Neural cell (in vitro differentiated cells): ENCODE results near the gene LIG1. TPM values are rescaled to one million over a fixed set of nuclear protein-coding genes. Genes with fewer than 3 reads are reported as not detected.

Experiments used
- H2AFZ ChIP-seq: fragments of 200-600, 300-800 bp; sonication (generic), shearing (Covaris generic); 2 replicates; pipeline ENCODE4 v1.6.0; 2014; ENCODE audit warnings: low read depth, mild to moderate bottlenecking, antibody characterized with exemption, low read length, moderate library complexity
- H3F3A ChIP-seq: fragments of 200-600 bp; shearing (Covaris generic); 2 replicates; pipeline ENCODE4 v1.6.1; 2016; ENCODE audit warnings: mild to moderate bottlenecking, moderate library complexity, mixed read lengths, antibody characterized with exemption, low read length; ENCODE audit not compliant: insufficient read depth, poor library complexity, severe bottlenecking
- H3K27ac ChIP-seq: fragments of 200-600, 300-800 bp; sonication (generic), shearing (Covaris generic); 2 replicates; pipeline ENCODE4 v1.5.1; 2014; ENCODE audit warnings: mild to moderate bottlenecking, low read length, moderate library complexity
- H3K27me3 ChIP-seq: fragments of 300-800, 200-600 bp; sonication (generic), shearing (Covaris generic); 2 replicates; pipeline ENCODE4 v1.6.0; 2014; ENCODE audit warnings: mild to moderate bottlenecking, low read depth, low read length, moderate library complexity; ENCODE audit not compliant: insufficient read depth
- H3K36me3 ChIP-seq: fragments of 300-800, 200-600 bp; sonication (generic), shearing (Covaris generic); 2 replicates; pipeline ENCODE4 v1.5.1; 2014; ENCODE audit warnings: mild to moderate bottlenecking, antibody characterized with exemption, low read length, moderate library complexity; ENCODE audit not compliant: insufficient read depth
- H3K4me2 ChIP-seq: fragments of 300-800, 200-600 bp; sonication (generic), shearing (Covaris generic); 2 replicates; pipeline ENCODE4 v1.6.0; 2014; ENCODE audit warnings: mild to moderate bottlenecking, low read length
- H3K4me3 ChIP-seq: fragments of 300-800, 200-600 bp; sonication (generic), shearing (Covaris generic); 2 replicates; pipeline ENCODE4 v1.5.1; 2014; ENCODE audit warnings: mild to moderate bottlenecking, low read length, moderate library complexity
- H3K79me2 ChIP-seq: fragments of 200-600 bp; shearing (Covaris generic); replicated peaks from 2 replicates; pipeline ENCODE4 v1.6.0; 2014; ENCODE audit warnings: mild to moderate bottlenecking, low read length, moderate library complexity; ENCODE audit not compliant: insufficient read depth
- H3K9ac ChIP-seq: fragments of 300-800, 200-600 bp; sonication (generic), shearing (Covaris generic); 2 replicates; pipeline ENCODE4 v1.6.1; 2016; ENCODE audit warnings: mild to moderate bottlenecking, low read length, mixed read lengths
- H3K9me2 ChIP-seq: fragments of 200-600 bp; shearing (Covaris generic); 2 replicates; pipeline ENCODE4 v1.6.1; 2016; ENCODE audit warnings: mild to moderate bottlenecking, low read length, mixed read lengths; ENCODE audit not compliant: insufficient read depth
- H3K9me3 ChIP-seq: fragments of 200-600, 300-800 bp; sonication (generic), shearing (Covaris generic); 2 replicates; pipeline ENCODE4 v1.6.1; 2016; ENCODE audit warnings: mild to moderate bottlenecking, mixed run types, low read length, moderate library complexity, mixed read lengths
- H4K20me1 ChIP-seq: fragments of 200-600 bp; shearing (Covaris generic); 2 replicates; pipeline ENCODE4 v1.6.1; 2016; ENCODE audit warnings: mild to moderate bottlenecking, mixed run types; ENCODE audit not compliant: insufficient read depth
- CTCF ChIP-seq: fragments of 450-650 bp; IDR thresholded peaks from 2 replicates; pipeline ENCODE4 v1.5.1; 2014; ENCODE audit warnings: antibody characterized with exemption, mild to moderate bottlenecking, moderate library complexity; ENCODE audit not compliant: poor library complexity, severe bottlenecking
- EP300 ChIP-seq: fragments of 450-650 bp; conservative IDR thresholded peaks from 2 replicates; pipeline ENCODE4 v1.6.1; 2014; ENCODE audit warnings: antibody characterized with exemption, mild to moderate bottlenecking, moderate library complexity; ENCODE audit not compliant: poor library complexity, severe bottlenecking
- EZH2 ChIP-seq: fragments of 200-600, 300-800 bp; shearing (Covaris generic), sonication (generic); IDR thresholded peaks from 2 replicates; pipeline ENCODE4 v1.6.1; 2014; ENCODE audit warnings: antibody characterized with exemption, low read length, borderline replicate concordance, mild to moderate bottlenecking; ENCODE audit not compliant: insufficient read depth, poor library complexity, severe bottlenecking
- MXI1 ChIP-seq: fragments of 450-650 bp; conservative IDR thresholded peaks from 2 replicates; pipeline ENCODE4 v1.6.1; 2014; ENCODE audit warnings: antibody characterized with exemption, mild to moderate bottlenecking; ENCODE audit not compliant: poor library complexity, severe bottlenecking
- POLR2AphosphoS5 ChIP-seq: IDR thresholded peaks from 2 replicates; pipeline ENCODE4 v1.6.1; 2012
- RAD21 ChIP-seq: fragments of 450-650 bp; conservative IDR thresholded peaks from 2 replicates; pipeline ENCODE4 v1.6.1; 2014; ENCODE audit warnings: antibody characterized with exemption, mild to moderate bottlenecking, moderate library complexity
- REST ChIP-seq: IDR thresholded peaks from 2 replicates; pipeline ENCODE4 v1.6.1; 2012; ENCODE audit warnings: borderline replicate concordance
- SMC3 ChIP-seq: fragments of 450-650 bp; conservative IDR thresholded peaks from 2 replicates; pipeline ENCODE4 v1.6.1; 2014; ENCODE audit warnings: antibody characterized with exemption, mild to moderate bottlenecking, moderate library complexity; ENCODE audit not compliant: poor library complexity
- TAF1 ChIP-seq: IDR thresholded peaks from 2 replicates; pipeline ENCODE4 v1.6.1; 2012; ENCODE audit warnings: low read depth
- polyA plus RNA-seq: library from polyadenylated mRNA; depleted of rRNA; stranded (reverse); fragments of >200 nt; gene quantifications from 2 replicates; pipeline ENCODE4 v1.2.3, GENCODE V29; 2014

The LIG1 gene
- polyA plus RNA-seq, 1 donor from 2014 or later: 33.9 TPM

- Histone ChIP-seq H3K9ac (no peak overlapping the region), H3K36me3 (no peaks in the 10 kb centered on the region), H3K27ac (no peak overlapping the region), H3K4me3 (no peak overlapping the region), H4K20me1 (no peaks in the 10 kb centered on the region), H2AFZ (no peak overlapping the region), H3K79me2 (no peaks in the 10 kb centered on the region), H3K9me2 (no peaks in the 10 kb centered on the region), H3K9me3 (no peaks in the 10 kb centered on the region), H3K27me3 (no peaks in the 10 kb centered on the region), H3F3A (no peaks in the 10 kb centered on the region), H3K4me2 (no peak overlapping the region)
- no peak for TF ChIP-seq RAD21
- no peak for TF ChIP-seq REST
- no peak for TF ChIP-seq EZH2
- TF ChIP-seq EP300: no peak
- no peak for TF ChIP-seq TAF1
- no peak for TF ChIP-seq SMC3
- no peak for TF ChIP-seq POLR2AphosphoS5
- TF ChIP-seq CTCF: no peak
- TF ChIP-seq MXI1: no peak
These were observed 46.8 kb upstream of the LIG1 start for GRCh38 chr19:48216933-48217332.

GRCh38 chr19:48213959-48214358 lies 43.8 kb upstream of the LIG1 start:
- Histone ChIP-seq H3K4me3 (peak overlapping the region; percentile 24), H3F3A (no peaks in the 10 kb centered on the region), H3K4me2 (no peak overlapping the region), H3K9me2 (no peaks in the 10 kb centered on the region), H3K27ac (no peak overlapping the region), H4K20me1 (no peaks in the 10 kb centered on the region), H3K27me3 (no peaks in the 10 kb centered on the region), H3K79me2 (no peaks in the 10 kb centered on the region), H3K9ac (no peak overlapping the region), H2AFZ (no peak overlapping the region), H3K9me3 (no peaks in the 10 kb centered on the region), H3K36me3 (no peaks in the 10 kb centered on the region)
- TF ChIP-seq POLR2AphosphoS5: peak; percentile 68
- no peak for TF ChIP-seq SMC3
- TF ChIP-seq EP300: peak; percentile 81

GRCh38 chr19:48210005-48210404 lies 39.9 kb upstream of the LIG1 start:
- H3K9me3 ChIP-seq: no peaks in the 10 kb centered on the region

More at GRCh38 chr19:48210005-48210404, 39.9 kb upstream of the LIG1 start:
- Histone ChIP-seq H3K27ac (no peak overlapping the region), H3K4me2 (no peak overlapping the region), H3F3A (no peaks in the 10 kb centered on the region), H2AFZ (no peak overlapping the region), H3K27me3 (no peaks in the 10 kb centered on the region), H3K79me2 (no peaks in the 10 kb centered on the region), H3K36me3 (no peaks in the 10 kb centered on the region), H3K4me3 (no peak overlapping the region), H3K9ac (no peak overlapping the region), H3K9me2 (no peaks in the 10 kb centered on the region), H4K20me1 (no peaks in the 10 kb centered on the region)
- TF ChIP-seq POLR2AphosphoS5: no peak
- TF ChIP-seq EP300: no peak
- no peak for TF ChIP-seq REST
- no peak for TF ChIP-seq RAD21
- no peak for TF ChIP-seq CTCF
- TF ChIP-seq EZH2: no peak
- no peak for TF ChIP-seq TAF1
- TF ChIP-seq SMC3: no peak
- TF ChIP-seq MXI1: no peak
